A673 (cell line): ENCODE results near the gene SCUBE3. TPM values are rescaled to one million over a fixed set of nuclear protein-coding genes. Genes with fewer than 3 reads are reported as not detected.

Experiments
- BruUV-seq: library from RNA; stranded (reverse); fragments of 400-500 nt; replicated peaks from 2 replicates; lab custom pipeline; 2021; lab: Mats Ljungman, UMichigan
- CTCF ChIA-PET: fragments of 300-600 bp; sonication (Branson Sonifier 250); formaldehyde crosslinking; loops from one replicate; lab custom pipeline; 2022; ENCODE audit warnings: antibody characterized with exemption; lab: Charles Lee
- POLR2A ChIA-PET: fragments of 300-600 bp; sonication (Branson Sonifier 250); formaldehyde crosslinking; loops from one replicate; lab custom pipeline; 2022; ENCODE audit warnings: antibody characterized with exemption; ENCODE audit not compliant: low non-redundant PET; lab: Charles Lee
- DNase-seq: peaks from one replicate; pipeline ENCODE4 v3.0.0-alpha.2; 2015; ENCODE audit warnings: low spot score
- H3K27ac ChIP-seq: fragments of 200-600 bp; sonication (generic); 2 replicates; pipeline ENCODE4 v1.5.1; 2016; ENCODE audit warnings: mixed run types, low read depth, mild to moderate bottlenecking, mixed read lengths, antibody characterized with exemption, low read length; ENCODE audit not compliant: poor library complexity, severe bottlenecking
- H3K27me3 ChIP-seq: fragments of 200-600 bp; sonication (generic); replicated peaks from 2 replicates; pipeline ENCODE4 v1.6.1; 2017; ENCODE audit warnings: mixed run types, low read depth, mild to moderate bottlenecking, mixed read lengths, antibody characterized with exemption, low read length; ENCODE audit not compliant: insufficient read depth, poor library complexity
- H3K36me3 ChIP-seq: fragments of 200-600 bp; sonication (generic); 2 replicates; pipeline ENCODE4 v1.6.1; 2016; ENCODE audit warnings: mixed run types, mild to moderate bottlenecking, mixed read lengths, antibody characterized with exemption, low read length; ENCODE audit not compliant: insufficient read depth, poor library complexity, severe bottlenecking
- H3K4me1 ChIP-seq: fragments of 200-600 bp; sonication (generic); 2 replicates; pipeline ENCODE4 v1.6.1; 2017; ENCODE audit warnings: mixed run types, mild to moderate bottlenecking, mixed read lengths, antibody characterized with exemption, low read length; ENCODE audit not compliant: insufficient read depth, poor library complexity, severe bottlenecking
- H3K4me3 ChIP-seq: fragments of 200-600 bp; sonication (generic); 2 replicates; pipeline ENCODE4 v1.5.1; 2016; ENCODE audit warnings: low read depth, mixed run types, mild to moderate bottlenecking, mixed read lengths, low read length; ENCODE audit not compliant: poor library complexity, severe bottlenecking
- H3K9me3 ChIP-seq: fragments of 200-600 bp; sonication (generic); 2 replicates; pipeline ENCODE4 v1.6.1; 2016; ENCODE audit warnings: mixed run types, low read depth, mild to moderate bottlenecking, mixed read lengths, antibody characterized with exemption, low read length; ENCODE audit not compliant: poor library complexity, severe bottlenecking
- EZH2 ChIP-seq: fragments of 200-600 bp; sonication (generic); IDR thresholded peaks from 2 replicates; pipeline ENCODE4 v1.6.1; 2017; ENCODE audit warnings: borderline replicate concordance, low read depth, mild to moderate bottlenecking, mixed read lengths, antibody characterized with exemption, low read length; ENCODE audit not compliant: poor library complexity, severe bottlenecking
- intact Hi-C: fragments of 100-400 bp; cut with micrococcal nuclease; formaldehyde crosslinking; loops from one replicate; pipeline ENCODE4 v1.10.0; 2022; ENCODE audit not compliant: unreplicated experiment
- total RNA-seq: library from RNA; stranded (reverse); gene quantifications from 2 replicates; pipeline ENCODE4 v1.2.3, GENCODE V29; 2021
- TF ChIP-seq, protein P1 (sequence below): fragments of 300-800, 200-600 bp; sonication (generic); conservative IDR thresholded peaks from 2 replicates; pipeline ENCODE4 v1.5.1; 2017; ENCODE audit warnings: low read depth, mild to moderate bottlenecking, antibody characterized with exemption, low read length, moderate library complexity, mixed read lengths

Gene SCUBE3
- total RNA-seq, 1 experiment from 2014 or later = 0.04 TPM

DNA sequence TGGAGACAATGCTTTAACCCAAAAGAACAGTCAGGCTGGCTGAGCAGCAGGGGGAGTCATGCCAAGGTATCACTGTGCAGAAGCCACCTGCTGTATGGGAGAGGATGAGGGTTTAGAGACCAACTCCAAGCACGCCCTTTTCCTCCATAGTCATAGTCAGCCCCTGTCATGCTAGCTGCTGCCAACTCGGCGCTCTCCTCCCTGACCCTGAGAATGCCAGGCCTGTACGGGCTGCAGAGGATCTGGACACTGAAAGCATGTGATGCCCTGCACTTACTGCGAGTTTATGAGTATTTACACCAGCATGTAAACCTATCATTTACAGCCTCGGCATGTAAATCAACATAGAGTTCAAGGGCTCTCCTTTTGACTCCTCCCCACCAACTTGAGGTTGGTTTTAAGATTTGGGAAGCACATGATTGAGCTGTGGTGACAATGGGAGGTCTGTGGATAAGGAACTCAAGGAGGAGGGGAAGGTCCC lies 11.7 kb upstream of the SCUBE3 start:
- ChIA-PET POLR2A (no interaction called here), CTCF (no interaction called here)
- intact Hi-C loops = no loop called here
- no peak overlapping the region for H3K4me3 ChIP-seq
- TF ChIP-seq, protein P1, sequence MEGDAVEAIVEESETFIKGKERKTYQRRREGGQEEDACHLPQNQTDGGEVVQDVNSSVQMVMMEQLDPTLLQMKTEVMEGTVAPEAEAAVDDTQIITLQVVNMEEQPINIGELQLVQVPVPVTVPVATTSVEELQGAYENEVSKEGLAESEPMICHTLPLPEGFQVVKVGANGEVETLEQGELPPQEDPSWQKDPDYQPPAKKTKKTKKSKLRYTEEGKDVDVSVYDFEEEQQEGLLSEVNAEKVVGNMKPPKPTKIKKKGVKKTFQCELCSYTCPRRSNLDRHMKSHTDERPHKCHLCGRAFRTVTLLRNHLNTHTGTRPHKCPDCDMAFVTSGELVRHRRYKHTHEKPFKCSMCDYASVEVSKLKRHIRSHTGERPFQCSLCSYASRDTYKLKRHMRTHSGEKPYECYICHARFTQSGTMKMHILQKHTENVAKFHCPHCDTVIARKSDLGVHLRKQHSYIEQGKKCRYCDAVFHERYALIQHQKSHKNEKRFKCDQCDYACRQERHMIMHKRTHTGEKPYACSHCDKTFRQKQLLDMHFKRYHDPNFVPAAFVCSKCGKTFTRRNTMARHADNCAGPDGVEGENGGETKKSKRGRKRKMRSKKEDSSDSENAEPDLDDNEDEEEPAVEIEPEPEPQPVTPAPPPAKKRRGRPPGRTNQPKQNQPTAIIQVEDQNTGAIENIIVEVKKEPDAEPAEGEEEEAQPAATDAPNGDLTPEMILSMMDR = no peak
- no peak for TF ChIP-seq EZH2
- peaks cover 8% of the 10 kb centered on the region for H3K27me3 ChIP-seq
- no peaks in the 10 kb centered on the region for H3K9me3 ChIP-seq
- no peak overlapping the region for H3K27ac ChIP-seq
- H3K36me3 ChIP-seq = no peaks in the 10 kb centered on the region
- no peak for DNase-seq
- no peaks in the 10 kb centered on the region for H3K4me1 ChIP-seq
- BruUV-seq = no TSS peak

DNA sequence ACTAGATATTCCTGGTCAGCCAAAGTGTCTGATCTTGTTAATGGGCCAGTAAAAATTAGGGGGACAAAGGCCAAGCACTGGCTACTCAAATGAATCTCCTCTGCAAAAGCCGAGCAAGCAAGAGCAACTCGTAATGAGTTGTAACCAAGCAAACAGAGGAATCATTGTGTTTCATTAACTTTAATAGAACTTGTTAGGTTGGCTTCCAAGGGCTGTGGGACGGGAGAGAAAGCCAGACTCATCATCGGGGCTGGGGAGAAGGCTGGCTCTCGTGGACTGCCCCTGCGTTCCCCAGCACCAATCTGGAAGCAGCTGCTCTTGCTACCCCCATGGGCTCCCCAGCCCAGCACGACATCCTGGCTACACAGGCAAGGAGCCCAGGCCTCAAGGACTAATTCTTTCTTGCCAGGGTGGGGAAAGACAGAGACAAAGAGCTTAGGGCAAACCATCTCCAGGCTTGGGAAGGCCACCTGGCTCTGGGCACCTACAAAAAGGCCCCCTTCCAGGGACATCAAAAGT lies 10.5 kb upstream of the SCUBE3 start:
- no peak for DNase-seq
- ChIA-PET CTCF (no interaction called here), POLR2A (no interaction called here)
- H3K9me3 ChIP-seq = no peaks in the 10 kb centered on the region
- no peak overlapping the region for H3K4me3 ChIP-seq
- H3K36me3 ChIP-seq = no peaks in the 10 kb centered on the region
- peaks cover 10% of the 10 kb centered on the region for H3K27me3 ChIP-seq
- intact Hi-C loops = no loop called here
- TF ChIP-seq, protein P1 = no peak
- no peak for TF ChIP-seq EZH2
- no peaks in the 10 kb centered on the region for H3K4me1 ChIP-seq
- H3K27ac ChIP-seq = no peak overlapping the region
- no TSS peak for BruUV-seq

DNA sequence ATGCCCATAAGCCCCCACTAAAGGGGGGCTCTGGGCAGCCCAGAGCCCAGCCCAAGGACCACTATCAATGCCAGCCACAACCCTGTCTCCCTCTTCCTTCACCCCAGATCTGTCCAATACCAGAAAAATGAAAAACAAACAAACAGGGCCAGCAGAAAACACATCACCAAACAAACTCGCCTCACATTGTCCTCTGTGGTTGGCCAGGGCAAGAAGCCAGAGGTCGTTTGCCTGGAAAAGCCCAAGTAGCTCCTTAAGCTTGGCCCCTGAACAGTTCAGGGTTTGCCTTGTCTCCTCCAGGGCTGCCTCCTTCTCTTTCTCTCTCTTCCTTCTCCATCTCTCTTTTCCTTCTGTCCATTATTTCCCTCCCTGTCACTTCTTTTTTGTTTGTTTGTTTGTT lies 10.1 kb upstream of the SCUBE3 start:
- Histone ChIP-seq H3K4me1 (no peaks in the 10 kb centered on the region), H3K9me3 (no peaks in the 10 kb centered on the region), H3K27ac (no peak overlapping the region), H3K27me3 (peaks cover 10% of the 10 kb centered on the region), H3K36me3 (no peaks in the 10 kb centered on the region), H3K4me3 (no peak overlapping the region)
- ChIA-PET POLR2A (no interaction called here), CTCF (interaction anchor here (0.7 kb wide), 1 partner anchor 280 kb away, joined by 7 read pairs; no protein-coding TSS in a partner anchor)
- no TSS peak for BruUV-seq
- DNase-seq = no peak
- intact Hi-C loops = loop anchor here (2.0 kb wide), 1 partner anchor 217 kb away; no protein-coding TSS in a partner anchor
- no peak for TF ChIP-seq EZH2

DNA sequence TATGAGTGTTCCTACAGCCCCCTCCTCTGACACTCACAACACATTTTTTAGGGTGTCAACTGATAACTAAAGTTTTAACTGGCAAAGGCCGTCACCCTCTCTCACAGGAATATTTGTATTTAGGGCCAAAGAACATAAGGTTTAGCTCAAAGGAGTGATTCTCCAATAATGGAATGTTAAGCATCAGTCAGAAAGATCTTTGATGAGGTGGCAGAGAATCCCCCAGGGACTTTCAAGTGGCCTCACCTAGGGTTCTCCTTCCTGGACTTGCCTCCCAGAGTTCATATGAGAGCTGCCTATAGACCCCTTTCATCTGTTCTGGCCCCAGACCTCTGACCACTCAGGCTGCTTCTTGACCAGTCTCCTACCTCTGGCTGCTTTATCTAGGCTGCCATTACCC lies 7.4 kb upstream of the SCUBE3 start:
- intact Hi-C loops = loop anchor here (5.0 kb wide), 1 partner anchor 59 kb away; no protein-coding TSS in a partner anchor
- no peak for DNase-seq
- BruUV-seq = no TSS peak
- H3K27me3 ChIP-seq = peaks cover 10% of the 10 kb centered on the region
- H3K9me3 ChIP-seq = no peaks in the 10 kb centered on the region
- ChIA-PET CTCF (interaction anchor here (0.6 to 1.3 kb wide), 3 partner anchors 35 to 230 kb away, joined by 3 to 6 read pairs (median 5); no protein-coding TSS in a partner anchor), POLR2A (no interaction called here)
- no peaks in the 10 kb centered on the region for H3K36me3 ChIP-seq
- no peaks in the 10 kb centered on the region for H3K4me1 ChIP-seq
- H3K27ac ChIP-seq = no peak overlapping the region
- H3K4me3 ChIP-seq = no peak overlapping the region
- TF ChIP-seq, protein P1 = no peak
- no peak for TF ChIP-seq EZH2
